22Rv1 (cell line): Measurements from ENCODE around the gene DNASE1L2.

Source experiments
- H3K27ac ChIP-seq: fragments of 450-650 bp; 2 replicates; pipeline ENCODE4 v1.5.1; 2017
- ZFX ChIP-seq: fragments of 450-650 bp; IDR thresholded peaks from 2 replicates; pipeline ENCODE4 v1.6.1; 2017; ENCODE audit warnings: antibody characterized with exemption, borderline replicate concordance
- TF ChIP-seq, protein P1 (sequence below): fragments of 450-650 bp; IDR thresholded peaks from 2 replicates; pipeline ENCODE4 v1.5.1; 2017; ENCODE audit warnings: mild to moderate bottlenecking

Gene DNASE1L2

DNA sequence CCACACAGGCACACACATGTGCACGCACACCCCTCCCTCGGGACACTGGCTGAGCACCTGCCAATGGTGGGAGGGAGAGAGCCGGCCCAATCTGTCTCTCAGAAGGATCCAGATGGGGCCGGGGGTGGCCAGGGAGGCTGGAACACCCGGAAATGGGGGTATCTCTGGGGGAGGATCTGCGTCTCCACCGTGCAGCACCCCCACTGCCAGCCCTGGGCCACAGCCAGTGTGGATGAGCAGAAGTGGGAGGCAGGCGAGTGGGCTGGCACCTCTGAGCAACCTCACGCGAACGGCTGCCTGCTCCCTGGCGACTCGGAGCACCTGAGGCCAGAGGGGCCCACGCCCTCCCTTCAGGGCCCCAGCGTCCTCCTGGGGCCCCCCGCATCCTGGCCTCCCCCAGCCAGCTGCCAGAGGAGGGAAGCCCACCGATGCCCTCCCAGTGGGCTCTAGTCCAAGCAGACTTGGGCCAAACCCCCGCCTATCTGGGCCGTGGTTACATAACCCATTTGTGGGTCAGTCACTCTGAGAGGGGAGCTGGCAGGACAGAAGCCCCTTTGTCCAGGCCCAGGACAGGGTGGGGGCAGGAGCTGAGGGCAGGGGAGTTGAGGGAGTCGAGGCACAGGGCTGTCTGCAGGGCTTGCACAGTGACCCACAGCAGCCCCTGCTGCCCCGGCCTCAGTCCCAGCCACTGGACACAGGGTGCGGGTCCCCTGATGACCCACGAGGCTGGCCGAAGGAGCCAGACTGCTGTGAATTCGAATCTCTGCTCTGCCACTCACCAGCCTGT lies 45.4 kb upstream of the DNASE1L2 start:
- no peak for TF ChIP-seq ZFX
- TF ChIP-seq, protein P1, sequence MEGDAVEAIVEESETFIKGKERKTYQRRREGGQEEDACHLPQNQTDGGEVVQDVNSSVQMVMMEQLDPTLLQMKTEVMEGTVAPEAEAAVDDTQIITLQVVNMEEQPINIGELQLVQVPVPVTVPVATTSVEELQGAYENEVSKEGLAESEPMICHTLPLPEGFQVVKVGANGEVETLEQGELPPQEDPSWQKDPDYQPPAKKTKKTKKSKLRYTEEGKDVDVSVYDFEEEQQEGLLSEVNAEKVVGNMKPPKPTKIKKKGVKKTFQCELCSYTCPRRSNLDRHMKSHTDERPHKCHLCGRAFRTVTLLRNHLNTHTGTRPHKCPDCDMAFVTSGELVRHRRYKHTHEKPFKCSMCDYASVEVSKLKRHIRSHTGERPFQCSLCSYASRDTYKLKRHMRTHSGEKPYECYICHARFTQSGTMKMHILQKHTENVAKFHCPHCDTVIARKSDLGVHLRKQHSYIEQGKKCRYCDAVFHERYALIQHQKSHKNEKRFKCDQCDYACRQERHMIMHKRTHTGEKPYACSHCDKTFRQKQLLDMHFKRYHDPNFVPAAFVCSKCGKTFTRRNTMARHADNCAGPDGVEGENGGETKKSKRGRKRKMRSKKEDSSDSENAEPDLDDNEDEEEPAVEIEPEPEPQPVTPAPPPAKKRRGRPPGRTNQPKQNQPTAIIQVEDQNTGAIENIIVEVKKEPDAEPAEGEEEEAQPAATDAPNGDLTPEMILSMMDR = no peak
- H3K27ac ChIP-seq = no peak overlapping the region

DNA sequence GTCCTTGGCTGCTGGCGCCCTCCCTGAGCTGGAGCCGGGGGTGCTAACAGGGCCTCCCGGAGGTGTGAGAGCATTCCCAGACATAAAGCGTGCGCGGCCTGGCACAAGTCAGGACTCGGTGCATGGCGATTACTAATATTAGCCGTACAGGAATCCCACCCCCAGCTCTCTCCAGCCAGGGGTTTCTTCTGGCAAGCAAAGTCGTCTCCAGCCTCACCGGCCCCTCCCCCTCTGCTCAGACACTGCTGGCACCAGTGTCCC lies 44.9 kb upstream of the DNASE1L2 start:
- TF ChIP-seq, protein P1 = no peak
- TF ChIP-seq ZFX = no peak
- H3K27ac ChIP-seq = no peak overlapping the region

DNA sequence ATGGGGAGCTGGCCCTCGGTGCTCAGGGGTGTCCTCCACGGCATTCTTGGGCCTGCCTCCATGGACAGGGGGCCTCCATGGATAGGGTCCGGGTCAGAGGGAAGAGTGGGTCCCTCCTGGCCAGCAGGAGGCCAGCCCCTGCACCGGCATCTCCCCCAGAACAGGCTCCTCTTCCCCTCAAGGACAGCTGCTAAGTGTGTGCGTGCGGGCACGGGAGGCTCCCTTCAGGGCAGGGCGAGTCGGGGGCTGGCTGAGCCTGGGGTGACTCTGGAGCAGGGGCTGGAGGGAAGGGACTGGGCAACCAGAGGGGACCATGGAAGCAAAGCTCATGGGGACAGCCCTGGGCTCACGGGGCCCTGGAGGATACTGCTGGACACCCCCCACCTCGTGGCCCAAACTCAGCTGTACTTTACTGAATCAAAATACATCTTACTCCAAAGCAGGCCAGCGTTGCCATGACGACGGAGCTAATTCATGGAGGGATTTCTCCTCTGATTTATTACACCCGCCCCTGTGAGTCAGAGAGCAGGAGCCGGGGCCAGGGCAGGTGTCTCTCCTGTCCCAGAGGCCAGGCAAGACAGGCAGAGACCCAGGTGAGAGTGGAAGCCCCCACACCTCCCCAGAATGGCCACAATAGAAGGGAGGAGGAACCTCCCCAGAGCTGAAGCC lies 41.9 kb upstream of the DNASE1L2 start:
- H3K27ac ChIP-seq = 0 out of 2 replicates have a peak overlapping the region, but pooled peaks have one; percentile 50
- TF ChIP-seq, protein P1 = no peak
- no peak for TF ChIP-seq ZFX

DNA sequence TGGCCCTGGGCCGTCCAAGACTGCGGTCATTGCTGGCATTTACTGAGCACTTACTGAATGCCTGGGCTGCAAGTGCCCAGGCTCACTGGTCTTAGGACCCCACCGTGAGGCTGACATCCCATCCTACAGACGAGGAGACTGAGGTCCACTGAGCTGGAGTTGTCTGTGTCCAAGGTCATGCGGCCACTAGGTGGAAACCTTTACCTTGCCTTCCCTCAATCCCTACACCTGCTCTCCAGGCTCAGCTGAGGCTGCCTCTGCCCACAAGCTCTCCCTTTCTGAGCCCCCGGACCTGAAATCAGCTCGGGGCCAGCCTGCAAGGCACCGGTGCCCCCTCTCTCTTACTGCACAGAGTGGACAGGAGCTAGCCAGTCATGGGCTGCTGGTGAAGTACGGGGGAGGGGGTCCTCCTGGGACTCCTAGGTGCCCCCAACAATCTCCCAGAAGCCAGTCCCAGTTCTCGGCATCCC lies 41.4 kb upstream of the DNASE1L2 start:
- TF ChIP-seq, protein P1 = peak; percentile 70
- no peak for TF ChIP-seq ZFX
- H3K27ac ChIP-seq = peak overlapping the region; percentile 50

DNA sequence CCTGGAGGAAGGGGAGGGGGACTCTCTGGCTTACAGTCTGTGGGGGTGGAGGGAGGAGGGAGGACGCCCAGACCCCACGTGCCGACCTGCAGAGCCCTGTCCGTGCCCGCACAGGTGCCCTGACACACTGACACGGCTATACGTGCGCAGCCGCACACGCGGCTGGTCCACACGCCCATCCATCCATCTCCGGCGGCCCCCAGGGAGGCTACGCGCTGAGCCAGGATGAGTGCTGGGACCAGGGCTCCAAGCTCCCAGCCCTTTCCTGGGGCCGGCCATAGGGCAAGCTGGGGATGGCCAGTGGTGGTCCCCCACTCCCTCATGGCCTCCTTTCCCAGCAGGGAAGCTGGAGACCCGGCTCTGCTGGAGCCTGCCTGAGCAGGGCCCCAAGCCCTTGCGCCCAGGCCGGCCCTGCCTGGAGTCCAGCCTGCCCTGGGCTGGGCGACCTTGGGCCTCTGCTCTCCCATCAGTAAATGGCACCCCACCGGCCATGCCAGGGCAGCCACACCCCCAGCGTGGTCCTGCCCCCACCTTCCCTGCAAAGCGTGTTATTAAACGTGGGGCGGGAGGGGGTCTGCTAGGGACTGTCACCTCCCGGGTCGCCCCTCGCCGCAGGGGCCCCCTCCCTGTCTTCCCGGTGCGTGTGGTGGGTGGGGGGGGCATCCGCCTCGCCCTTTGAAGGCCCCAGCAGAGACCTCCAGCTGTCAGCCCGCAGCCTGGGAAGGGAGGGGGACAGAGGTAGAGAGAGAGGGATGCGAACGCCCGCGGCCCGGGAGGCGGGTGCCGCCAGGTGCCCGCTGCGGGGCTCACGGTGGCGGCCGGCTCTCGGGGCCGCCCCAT lies 40.7 kb upstream of the DNASE1L2 start:
- TF ChIP-seq, protein P1 = no peak
- TF ChIP-seq ZFX = no peak
- H3K27ac ChIP-seq = peak overlapping the region; percentile 50

DNA sequence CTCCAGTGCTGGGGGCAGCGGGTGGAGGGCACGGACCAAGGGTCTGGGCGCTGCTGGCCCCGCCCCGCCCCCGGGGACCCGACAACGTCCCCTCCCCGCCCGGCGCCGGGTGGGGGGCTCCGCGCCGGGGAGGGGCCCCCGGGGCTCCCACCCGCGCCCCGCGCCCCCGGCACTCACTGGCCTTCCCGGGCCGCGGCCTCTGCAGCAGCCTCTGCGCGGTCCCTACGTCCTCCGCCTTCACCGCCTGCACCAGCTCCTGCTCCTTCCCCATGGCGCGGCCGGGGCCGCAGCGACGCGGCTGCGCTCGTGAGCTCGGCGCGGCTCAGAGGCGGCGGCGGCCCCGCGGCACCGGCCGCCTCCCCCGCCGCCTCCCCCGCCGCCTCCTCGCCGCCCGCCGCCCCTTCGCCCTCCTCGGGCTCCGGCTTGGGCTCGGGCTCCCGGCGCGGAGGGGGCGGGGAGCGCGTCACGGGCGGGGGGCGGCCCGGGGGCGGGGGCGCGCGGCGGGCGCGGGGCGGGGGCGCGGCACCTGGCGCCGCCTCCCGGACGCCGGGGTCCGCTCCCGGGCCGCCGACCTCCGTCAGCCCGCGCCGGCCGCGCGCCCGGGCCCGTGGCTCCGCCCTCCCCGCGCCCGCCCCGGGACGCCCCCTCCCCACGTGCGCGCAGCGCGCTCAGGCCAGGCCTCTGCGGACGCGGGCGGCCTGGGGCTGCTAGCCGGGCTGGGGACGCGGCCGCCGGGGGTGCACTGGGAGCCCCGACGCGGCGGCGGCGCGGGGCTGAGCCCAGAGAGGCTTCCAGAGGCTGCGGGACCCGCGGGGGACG lies 39.9 kb upstream of the DNASE1L2 start, which contains the start of gene CASKIN1:
Gene CASKIN1 (minus strand): TSS at position 444 of the 819 bp plus-strand sequence. CDS start 173 bp downstream, at position 271.
- peak within 1 kb of the TSS; percentile 50 for H3K27ac ChIP-seq
- no peak for TF ChIP-seq ZFX
- TF ChIP-seq, protein P1 = no peak
